GM21737 (cell line): ENCODE data around the gene SP2.
"Not testable (repeated sequence)": the region's sequence is repeated elsewhere in the genome, so short reads cannot be mapped to it uniquely, and the experiment has no call there.

Experiments used
- ATAC-seq: cut with Tn5 transposase; IDR thresholded peaks from one replicate; pipeline ENCODE4 v1.9.1; 2021; ENCODE audit warnings: mild to moderate bottlenecking, moderate library complexity; ENCODE audit not compliant: unreplicated experiment

SP2 gene

GRCh38 chr17:47917581-47917980 lies 21.5 kb downstream of the SP2 start:
- no peak for ATAC-seq

DNA sequence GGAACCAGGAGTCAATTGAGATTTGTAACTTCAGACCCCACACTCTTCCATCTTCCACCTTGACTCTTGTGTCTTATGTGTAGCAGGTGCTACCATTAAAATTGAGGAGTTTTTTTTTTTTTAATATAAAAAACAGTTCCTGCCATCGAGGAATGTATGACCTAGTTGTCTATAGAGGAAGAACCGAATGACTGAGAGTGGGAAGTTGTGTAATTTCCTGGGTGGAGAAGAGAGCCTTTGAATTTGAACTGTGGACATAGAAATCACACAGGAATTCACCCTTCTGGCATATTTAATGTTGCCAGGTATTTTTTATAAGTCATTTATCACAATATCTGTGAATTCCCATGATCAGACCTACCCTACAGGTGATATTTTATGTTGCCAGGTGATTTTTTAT lies 22.0 kb downstream of the SP2 start:
- no peak for ATAC-seq

GRCh38 chr17:47918991-47919390 lies 23.0 kb downstream of the SP2 start:
- ATAC-seq = no peak

GRCh38 chr17:47919889-47920288 lies 23.9 kb downstream of the SP2 start:
- not testable (repeated sequence) for ATAC-seq

DNA sequence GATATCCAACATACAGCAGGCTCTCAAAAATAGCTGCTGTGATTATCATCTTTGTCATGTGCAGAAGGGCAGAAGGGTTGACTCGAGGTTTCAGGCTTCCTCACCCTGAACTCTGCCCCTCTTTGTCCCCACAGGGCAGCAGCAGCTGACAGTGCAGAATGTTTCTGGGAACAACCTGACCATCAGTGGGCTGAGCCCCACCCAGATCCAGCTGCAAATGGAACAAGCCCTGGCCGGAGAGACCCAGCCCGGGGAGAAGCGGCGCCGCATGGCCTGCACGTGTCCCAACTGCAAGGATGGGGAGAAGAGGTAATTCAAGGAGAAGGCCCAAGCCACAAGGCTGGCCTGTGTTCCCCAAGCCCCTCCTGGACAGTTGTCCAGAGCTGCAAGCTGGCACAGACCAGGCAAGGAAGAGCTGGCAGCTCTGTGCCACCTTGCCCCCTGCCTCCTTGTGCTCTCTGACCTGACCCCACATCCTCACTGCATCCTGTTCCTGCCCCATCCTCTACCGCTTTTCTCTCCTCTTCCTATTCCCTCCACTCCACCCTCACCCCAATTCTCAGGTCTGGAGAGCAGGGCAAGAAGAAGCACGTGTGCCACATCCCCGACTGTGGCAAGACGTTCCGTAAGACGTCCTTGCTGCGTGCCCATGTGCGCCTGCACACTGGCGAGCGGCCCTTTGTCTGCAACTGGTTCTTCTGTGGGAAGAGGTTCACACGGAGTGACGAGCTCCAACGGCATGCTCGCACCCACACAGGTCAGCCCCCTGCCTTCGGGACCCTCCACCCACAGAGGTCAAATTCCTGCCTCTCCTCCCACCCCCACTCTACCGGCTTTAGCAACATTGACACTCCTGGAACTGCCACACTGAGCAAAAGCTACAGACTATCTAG lies 29.0 kb downstream of the SP2 start:
- no peak for ATAC-seq

GRCh38 chr17:47925678-47925988 lies 29.6 kb downstream of the SP2 start:
- ATAC-seq = no peak

DNA sequence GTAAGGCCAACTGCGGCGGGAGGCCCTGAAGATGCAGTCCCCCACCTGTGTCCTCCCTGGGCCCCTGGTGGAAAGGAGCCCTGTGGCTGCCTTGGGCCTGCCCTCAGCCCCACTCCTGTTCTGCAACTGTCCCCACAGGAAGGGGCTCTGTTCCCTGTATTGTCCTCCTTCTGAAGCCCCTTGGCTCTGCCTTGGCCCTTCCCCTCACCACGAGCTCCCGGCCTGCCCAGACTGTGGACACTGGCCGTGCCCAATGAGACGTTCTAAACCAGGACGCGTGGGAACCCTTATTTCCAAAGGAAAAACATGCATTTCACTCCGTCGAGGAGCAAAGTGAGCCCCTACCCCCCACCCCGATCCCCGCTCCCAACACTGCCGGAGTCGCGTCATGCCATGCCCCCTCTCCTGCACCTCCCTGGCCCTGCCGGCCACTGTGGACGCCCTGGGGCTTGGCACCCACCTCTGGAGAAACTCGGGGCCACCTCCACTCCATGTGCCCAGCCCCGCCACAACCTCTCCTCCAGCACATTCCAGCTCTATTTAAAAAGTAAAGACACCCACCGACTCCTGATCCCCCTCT lies 31.9 kb downstream of the SP2 start:
- no peak for ATAC-seq

- ATAC-seq = no peak
Measured at GRCh38 chr17:47928415-47928814, 32.4 kb downstream of the SP2 start.

- ATAC-seq = no peak
Measured at GRCh38 chr17:47929218-47930000, 33.4 kb downstream of the SP2 start.

DNA sequence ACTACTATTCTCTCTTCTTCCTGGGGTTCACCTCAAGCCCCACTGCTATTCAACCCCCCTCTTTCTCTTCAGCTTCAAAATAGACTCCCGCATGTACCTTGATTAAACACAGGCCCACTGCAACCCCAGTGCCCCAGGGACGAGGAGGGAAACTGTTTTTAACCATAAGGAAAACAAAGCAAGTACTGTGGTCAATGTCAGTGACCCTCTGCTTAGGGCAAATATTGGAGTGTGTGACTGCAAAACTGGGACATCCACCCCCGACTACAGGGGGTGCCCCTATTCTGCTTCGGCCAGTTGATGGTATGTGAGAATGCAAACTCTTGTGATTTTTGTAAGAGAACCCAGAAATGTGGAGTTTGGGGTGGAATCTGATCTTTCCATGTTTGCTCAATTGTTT lies 35.8 kb downstream of the SP2 start:
- no peak for ATAC-seq

GRCh38 chr17:47934856-47935255 lies 38.8 kb downstream of the SP2 start:
- no peak for ATAC-seq

DNA sequence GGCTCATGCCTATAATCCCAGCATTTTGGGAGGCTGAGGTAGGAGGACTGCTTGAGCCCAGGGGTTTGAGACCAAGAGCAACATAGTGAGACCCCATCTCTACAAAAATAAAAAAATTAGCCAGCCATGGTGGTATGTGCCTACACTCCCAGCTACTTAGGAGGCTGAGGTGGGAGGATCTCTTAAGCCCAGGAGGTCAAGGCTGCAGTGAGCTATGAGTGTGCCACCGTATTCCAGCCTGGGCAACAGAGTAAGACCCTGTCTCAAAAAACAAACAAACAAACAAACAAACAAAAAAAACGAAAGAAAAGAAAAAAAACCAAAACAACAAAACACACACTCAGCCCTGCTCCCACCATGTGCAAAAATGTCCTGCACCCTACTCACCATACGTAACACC lies 39.4 kb downstream of the SP2 start:
- not testable (repeated sequence) for ATAC-seq

DNA sequence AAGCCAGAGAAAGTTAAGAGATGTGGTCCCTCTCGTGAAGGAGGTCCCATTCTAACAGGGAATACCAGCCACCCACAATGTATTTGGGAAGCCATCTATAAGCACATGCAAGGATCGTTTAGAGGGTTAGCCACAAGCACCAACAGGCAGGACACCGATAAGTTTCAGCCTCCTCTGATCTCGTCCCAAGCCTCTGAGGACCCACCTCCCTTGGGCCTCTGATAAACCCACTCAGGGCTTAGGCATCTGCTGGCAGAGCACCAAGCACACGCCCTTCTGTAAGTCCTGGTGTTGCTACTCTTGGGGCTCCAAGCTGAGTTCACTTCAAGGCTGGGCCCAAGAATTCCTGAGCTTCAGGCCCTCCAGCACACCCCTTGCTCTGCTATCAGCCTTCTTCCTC lies 39.9 kb downstream of the SP2 start:
- ATAC-seq = no peak

GRCh38 chr17:47937941-47938340 lies 41.9 kb downstream of the SP2 start:
- ATAC-seq = no peak

DNA sequence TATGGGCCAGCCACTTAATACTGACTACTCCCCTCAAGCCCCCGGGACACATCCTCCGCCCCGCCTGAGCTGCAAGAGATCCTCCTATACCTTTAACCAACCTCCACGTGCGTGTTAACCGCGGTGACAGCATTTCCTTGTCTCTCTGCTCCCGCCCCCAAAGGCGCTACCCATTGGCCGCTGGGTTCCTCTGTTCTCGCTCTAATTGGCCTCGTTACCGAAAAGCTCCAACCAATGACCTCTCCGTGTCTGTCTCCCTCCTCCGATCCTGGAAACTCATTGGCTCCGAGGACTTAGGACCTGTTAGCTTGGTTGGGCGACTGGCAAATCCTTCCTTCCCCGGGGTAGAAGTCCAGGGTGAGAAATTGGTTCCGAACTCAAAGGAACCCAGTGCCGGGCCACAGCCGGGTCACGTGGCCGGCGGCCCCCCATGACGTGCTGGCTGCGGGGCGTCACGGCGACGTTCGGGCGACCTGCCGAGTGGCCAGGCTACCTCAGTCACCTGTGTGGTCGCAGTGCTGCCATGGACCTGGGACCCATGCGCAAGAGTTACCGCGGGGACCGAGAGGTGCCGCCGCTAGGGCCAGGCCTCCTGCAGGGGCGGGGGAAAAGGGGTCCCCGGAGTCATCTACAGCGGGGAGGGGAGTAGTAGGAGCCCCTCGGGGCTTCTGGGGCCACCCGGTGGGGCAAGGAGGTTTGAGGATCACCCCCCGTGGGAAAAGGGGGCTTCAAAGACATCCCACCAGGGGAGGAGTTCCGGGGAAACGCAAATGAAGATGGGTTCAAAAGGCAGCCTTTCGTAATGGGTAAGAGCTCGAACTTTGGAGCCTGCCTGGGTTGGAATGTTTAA lies 45.4 kb downstream of the SP2 start, which contains the start of gene PNPO:
Gene PNPO (plus strand): TSS at position 326 of the 850 bp plus-strand sequence. CDS start 105 bp downstream, at position 431.
- ATAC-seq = peak; percentile 87

DNA sequence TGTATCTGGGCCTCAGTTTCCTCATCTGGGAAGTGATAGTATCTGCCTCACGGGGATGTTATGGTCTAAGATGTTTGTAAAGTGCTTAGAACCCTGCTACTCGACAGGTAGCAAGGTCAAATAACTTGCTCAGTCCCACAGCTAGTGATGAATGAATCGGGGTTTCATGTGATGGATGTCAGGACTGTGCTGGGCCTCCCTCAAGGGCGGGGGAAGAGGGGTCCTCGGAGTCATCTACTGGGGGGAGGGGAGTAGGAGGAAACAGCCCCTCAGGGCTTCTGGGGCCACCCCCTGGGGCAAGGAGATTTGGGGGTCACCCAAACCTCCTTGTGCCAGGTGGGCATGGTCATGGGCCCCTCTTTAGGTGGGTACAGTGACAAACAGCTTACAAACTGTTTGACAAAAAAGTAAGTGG lies 46.1 kb downstream of the SP2 start:
- ATAC-seq = no peak

DNA sequence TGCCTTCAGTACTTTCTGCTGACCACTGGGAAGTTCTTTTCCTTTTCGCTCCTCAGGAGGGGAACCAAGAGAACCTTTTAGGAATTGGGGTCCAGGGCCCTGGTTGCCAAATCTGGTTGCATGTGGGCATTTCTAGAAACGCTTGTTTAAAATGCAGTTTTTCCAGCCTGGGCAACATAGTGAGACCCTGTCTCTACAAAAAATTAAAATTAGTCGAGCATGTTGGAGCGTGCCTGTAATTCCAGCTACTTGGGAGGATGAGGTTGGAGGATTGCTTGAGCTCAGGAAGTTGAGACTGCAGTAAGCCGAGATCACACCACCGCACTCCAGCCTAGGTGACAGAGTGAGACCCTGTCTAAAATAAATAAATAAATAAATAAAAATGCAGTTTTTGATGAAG lies 46.5 kb downstream of the SP2 start:
- no peak for ATAC-seq

DNA sequence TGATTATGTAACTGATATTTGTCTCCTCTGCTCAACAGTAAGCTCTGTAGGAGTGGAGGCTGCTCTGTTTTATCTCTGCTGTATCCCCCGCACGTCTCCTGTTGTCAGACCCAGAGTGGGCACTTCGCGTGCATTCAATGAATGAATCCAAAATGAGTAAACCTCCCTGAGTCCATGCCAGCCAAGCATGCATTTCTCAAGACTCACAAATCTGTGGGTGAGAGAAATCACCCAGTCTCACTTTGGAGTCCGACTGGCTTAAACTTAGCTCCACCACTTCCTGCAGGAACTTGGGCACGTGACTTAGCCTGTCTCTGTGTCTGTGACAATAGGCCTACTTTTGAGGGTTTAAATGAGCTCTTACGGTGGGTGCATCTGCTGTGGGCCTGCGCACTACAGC lies 49.0 kb downstream of the SP2 start:
- ATAC-seq = no peak

DNA sequence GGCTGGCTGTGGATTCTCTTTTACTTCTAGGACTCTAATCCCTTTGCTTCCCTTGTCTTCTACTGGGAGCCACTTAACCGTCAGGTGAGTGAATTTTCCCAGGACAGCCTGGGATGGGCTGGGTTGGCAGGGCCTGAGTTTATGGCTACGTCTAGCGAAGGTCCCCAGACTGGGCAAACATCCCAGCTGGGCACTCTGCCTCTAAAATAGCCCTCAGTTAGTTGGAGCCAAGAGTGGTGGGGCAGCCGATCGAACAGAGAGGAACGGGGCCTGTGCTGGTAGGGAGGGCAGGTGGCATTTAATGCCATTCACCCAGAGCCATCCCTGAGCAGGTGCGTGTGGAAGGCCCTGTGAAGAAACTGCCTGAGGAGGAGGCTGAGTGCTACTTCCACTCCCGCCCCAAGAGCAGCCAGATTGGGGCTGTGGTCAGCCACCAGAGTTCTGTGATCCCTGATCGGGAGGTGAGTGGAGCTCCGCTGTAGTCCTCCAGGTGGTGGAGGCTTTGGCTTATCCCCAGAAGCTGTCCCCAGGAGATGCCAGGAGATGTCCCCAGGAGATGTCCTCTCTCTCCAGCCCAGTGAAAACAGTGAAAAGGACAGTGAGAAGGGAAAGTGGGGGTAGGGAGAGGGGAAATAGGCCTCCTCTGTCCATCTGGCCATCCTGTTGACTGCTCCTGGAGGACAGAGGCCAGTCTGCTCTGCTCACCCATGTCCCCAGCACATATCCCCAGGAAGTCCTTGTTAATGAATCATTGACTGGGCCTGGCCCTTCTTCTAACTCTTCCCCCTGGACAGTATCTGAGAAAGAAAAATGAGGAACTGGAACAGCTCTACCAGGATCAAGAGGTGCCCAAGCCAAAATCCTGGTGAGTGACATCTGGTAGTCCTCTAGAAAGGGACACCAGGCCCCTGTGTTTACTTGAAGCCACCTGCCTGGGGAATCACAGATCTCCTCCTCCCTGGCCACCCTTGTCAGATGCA lies 49.8 kb downstream of the SP2 start:
- ATAC-seq = no peak

- no peak for ATAC-seq
Measured at GRCh38 chr17:47946516-47946915, 50.5 kb downstream of the SP2 start.
